ENCODE data around the gene MED16.
"Not testable (repeated sequence)": the region's sequence is repeated elsewhere in the genome, so short reads cannot be mapped to it uniquely, and the experiment has no call there.

MED16 gene

GRCh38 chr19:907183-907853, 14.3 kb upstream of the MED16 start:
- no peak for DNase-seq (ENCODE audit: low spot score)

DNA sequence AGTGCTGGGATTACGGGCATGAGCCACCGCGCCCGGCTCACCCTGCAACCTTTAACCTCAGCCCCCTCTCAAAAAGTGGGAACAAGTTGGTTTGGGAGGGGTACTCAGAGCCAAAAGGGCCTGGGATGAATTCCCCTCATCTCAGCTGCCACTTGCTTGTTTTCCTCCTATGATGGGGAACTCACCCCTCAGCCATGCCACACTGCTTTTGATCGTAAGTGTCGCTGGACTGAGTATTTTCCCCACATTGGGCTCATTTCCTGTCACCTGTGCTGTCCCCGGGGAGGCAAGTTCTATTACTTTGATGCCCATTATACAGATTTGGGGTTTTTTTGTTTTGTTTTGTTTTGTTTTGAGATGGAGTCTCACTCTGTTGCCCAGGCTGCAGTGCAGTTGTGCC, 13.5 kb upstream of the MED16 start:
- DNase-seq (ENCODE audit: low spot score): no peak

DNA sequence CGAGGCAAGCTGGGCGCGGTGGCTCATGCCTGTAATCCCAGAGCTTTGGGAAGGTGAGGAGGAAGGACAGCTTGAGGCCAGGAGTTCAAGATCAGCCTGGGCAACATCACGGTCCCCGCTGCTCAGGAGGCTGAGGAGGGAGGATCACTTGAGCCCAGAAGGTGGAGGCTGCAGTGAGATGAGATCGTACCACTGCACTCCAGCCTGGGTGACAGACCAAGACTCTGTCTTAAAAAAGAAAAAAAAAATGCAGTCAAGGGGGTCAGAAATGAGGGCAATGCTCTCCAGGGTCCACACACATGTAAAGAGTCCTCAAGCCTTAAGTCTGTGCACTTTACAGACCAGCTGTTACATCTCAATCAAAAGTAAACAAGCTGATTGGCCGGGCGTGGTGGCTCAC, 11.6 kb upstream of the MED16 start:
- no peak for DNase-seq (ENCODE audit: low spot score)

- DNase-seq (ENCODE audit: low spot score): no peak
Measured at GRCh38 chr19:903266-903797, 10.3 kb upstream of the MED16 start.

DNA sequence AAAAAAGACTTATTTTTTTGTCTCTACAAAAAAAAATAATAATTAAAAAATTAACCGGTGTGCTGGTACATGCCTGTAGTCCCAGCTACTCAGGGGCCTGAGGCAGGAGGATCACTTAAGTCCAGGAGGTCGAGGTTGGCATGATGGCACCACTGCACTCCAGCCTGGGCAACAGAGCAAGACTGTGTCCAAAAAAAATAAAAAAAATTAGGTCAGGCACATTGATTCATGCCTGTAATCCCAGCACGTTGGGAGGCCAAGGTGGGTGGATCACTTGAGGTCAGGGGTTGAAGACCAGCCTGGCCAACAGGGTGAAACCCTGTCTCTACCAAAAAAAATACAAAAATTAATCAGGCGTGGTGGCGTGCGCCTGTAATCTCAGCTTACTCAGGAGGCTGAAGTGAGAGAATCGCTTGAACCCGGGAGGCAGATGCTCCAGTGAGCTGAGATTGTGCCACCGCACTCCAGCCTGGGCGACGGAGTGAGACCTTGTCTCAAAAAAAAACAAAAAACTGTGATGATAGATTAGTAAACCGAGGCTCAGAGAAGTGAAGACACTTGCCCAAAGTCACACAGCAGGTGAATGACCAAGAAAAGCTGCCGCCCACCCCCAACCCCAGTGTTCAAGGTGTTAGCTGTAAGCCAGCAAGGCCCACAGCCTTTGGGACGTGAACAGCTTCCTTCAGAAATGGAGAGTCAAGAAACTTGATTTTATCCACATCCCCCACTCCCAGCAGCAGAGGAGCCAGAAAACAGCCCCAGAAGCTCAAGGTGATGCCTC, 9.6 kb upstream of the MED16 start:
- DNase-seq (ENCODE audit: low spot score): no peak

DNA sequence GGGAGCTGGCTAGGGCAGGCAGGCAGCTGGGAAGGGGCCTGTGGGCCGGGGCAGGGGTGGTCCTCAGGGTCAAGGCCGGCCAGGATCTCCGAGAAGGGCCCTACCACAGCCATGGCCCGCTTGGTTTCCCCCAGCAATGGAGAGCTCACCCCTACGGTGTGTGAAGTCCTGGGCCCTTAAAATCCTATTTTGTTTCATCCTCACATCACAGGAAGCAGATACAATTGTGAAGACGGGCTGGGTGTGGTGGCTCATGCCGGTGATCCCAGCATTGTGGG, 9.0 kb upstream of the MED16 start:
- DNase-seq (ENCODE audit: low spot score): no peak

DNA sequence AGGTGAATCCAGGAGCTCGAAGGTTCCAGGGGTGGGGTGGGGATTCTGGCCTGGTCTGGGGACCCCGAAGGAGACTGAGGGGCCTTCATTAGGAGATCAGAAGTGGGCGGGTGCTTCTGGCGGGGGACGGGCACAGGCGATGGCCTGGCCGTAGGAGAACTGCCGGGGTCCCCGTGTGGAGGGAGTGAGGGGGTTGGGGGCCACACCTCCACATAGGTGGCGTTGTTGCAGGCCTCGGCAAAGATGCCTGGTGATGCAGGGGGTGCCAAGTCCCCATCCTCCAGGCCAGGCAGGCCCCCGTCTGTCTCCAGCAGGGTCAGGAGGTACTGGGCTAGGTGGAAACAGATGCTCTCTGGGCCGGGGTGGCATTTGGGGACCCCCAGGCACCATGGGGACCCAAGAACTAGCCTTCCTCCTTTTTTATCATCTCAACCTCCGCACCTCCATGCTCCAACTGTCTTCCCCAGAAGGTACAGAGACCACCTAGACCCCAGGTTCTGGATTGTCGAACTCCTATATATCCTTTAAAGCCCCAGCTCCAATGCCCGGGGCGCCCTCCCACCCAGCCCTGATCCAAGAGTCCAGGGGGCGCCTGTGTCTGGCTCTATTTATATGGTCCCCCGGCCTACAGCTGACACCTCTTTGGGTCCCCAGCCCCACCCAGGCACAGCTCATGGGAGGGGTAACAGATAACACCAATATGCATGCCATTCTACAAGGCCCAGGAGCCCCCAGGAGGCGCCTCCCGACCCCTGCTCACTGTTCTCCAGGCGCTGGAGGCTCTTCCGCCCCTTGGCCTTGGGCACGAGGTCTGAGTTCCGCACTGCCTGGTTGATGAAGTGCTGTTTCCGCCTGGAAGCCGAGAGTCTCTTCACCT, 8.5 kb upstream of the MED16 start:
- no peak for DNase-seq (ENCODE audit: low spot score)

- no peak for DNase-seq (ENCODE audit: low spot score)
Measured at GRCh38 chr19:900302-901111, 7.5 kb upstream of the MED16 start.

DNA sequence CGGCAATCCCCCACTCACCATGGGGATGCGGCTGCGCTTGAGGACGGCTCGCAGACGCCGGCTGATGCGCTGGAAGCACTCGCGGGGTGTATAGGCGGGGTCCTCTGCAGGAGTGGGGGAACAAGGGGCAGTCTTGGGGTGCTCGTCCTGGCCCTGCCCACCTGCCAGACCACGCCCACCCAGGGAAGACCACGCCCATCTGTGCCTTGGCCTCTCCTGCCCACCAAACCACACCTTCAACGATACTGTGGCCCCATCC, 7.0 kb upstream of the MED16 start:
- no peak for DNase-seq (ENCODE audit: low spot score)

GRCh38 chr19:899336-900042, 6.5 kb upstream of the MED16 start:
- no peak for DNase-seq (ENCODE audit: low spot score)

DNA sequence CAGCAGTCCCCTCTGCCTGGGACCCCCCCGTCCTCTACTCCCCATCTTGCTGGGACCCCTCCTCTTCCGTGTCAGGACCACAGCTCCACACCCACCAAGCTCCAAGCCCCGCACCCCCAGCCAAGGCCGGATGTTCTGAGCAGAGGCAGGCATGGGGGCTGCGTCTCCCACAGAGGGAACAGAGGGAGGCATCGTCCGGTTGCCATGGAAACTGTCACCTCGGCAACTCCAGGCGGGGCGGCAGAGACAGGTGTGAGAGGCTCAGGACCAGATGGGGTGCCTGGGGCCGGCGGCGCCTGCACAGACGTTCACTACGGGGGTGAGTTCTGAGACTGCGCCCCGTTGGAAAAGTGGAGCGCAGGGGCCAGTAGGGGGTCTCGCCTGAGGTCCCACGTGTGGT, 5.7 kb upstream of the MED16 start:
- no peak for DNase-seq (ENCODE audit: low spot score)

GRCh38 chr19:897442-898039, 4.6 kb upstream of the MED16 start:
- no peak for DNase-seq (ENCODE audit: low spot score)

GRCh38 chr19:896999-897398, 4.0 kb upstream of the MED16 start:
- DNase-seq (ENCODE audit: low spot score): no peak

DNA sequence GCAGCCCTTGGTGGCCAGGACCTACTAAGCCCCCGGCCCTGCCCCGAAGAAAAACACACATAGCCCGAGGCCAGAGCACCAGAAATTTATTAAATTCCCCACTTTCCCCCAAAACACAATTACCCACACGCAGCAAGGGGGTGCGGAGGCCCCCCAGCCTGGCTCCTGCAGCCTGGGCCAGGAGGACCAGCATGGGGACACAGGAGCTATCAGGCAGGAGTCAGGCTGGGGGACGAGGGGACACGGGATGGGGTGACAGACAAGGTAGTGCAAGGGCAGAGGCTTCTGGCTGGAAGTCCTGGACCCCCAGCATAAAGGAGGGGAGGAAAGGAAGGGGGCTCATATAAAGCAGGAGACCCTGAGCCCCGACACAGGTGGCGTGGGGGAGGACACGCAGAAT, 3.4 kb upstream of the MED16 start:
- no peak for DNase-seq (ENCODE audit: low spot score)

DNA sequence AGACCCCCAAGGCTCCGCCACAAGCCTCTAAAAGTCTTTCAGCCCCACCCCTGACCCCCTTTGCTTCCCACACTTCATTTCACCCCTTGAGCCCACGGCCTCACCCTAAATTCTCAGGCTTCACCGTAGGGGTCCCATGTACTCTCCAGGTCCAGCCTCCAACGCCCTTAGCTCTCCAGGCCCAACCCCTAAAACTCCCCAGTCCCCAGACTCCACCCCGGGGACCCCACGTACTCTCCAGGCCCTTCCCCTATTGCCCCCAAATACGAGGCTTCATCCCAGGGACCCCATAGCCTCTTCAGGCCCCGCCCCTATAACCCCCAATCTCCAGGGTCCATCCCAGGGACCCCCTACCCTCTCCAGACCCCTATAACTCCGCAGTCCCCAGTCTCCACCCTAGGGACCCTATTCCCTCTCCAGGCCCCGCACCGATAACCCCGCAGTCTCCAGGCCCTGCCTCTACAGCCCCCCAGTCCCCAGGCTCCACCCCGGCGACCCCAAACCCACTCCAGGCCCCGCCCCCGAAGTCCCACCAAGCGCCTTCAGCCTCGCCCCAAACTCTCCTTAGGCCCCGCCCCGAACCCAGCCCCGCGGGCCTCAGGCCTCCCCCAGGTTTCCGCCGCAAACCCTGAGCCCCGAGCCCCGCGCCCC, 619 bp downstream of the MED16 start:
- DNase-seq (ENCODE audit: low spot score): no peak

DNA sequence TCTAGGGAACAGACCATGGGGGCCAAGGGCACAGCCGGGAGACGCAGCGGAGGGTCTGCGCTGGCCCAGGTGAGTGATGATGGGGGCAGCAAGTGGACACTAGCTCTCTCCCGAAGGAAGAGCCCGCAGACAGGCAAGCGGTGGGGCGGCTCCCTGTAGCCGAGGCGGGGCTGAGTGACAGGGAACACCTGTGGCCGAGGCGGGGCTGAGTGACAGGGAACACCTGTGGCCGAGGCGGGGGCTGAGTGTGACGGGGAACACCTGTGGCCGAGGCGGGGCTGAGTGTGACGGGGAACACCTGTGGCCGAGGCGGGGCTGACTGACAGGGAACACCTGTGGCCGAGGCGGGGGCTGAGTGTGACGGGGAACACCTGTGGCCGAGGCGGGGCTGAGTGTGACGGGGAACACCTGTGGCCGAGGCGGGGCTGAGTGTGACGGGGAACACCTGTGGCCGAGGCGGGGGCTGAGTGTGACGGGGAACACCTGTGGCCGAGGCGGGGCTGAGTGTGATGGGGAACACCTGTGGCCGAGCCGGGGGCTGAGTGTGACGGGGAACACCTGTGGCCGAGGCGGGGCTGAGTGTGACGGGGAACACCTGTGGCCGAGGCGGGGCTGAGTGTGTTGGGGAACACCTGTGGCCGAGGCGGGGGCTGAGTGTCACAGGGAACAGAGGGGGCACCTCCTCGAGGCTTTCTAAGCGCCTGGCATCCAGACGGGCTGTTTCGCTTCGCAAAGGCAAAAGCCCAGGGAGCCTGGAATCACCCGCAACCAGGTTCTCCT, 1.4 kb downstream of the MED16 start:
- DNase-seq (ENCODE audit: low spot score): not testable (repeated sequence)

GRCh38 chr19:890831-891230, 2.2 kb downstream of the MED16 start:
- DNase-seq (ENCODE audit: low spot score): no peak

- DNase-seq (ENCODE audit: low spot score): no peak
Measured at GRCh38 chr19:889662-890295, 3.2 kb downstream of the MED16 start.
